ENCODE data around the gene MFSD6. TPM values are rescaled to one million over a fixed set of nuclear protein-coding genes. Genes with fewer than 3 reads are reported as not detected.

Gene MFSD6
- total RNA-seq, 2 donors from 2014 or later = 61.0 to 75.1 TPM

- no peak overlapping the region for H3K27ac ChIP-seq
- no peak overlapping the region for H3K4me3 ChIP-seq
- DNase-seq (ENCODE audit: low spot score) (no peak), ATAC-seq (ENCODE audit: insufficient number of reproducible peaks, low FRiP score, low read depth) (no peak)
- TF ChIP-seq CTCF (IDR thresholded peaks at IDR 0.05) = no peak
- no peaks in the 10 kb centered on the region for H3K9me3 ChIP-seq
- peaks cover 6 to 27% of the 10 kb centered on the region in 2 donors for H3K4me1 ChIP-seq (ENCODE audit: control insufficient read depth in 1 of 2, low read depth in 2 of 2)
- peaks cover 7% of the 10 kb centered on the region for H3K36me3 ChIP-seq
- H3K27me3 ChIP-seq (replicated peaks; ENCODE audit: insufficient read depth) = no peaks in the 10 kb centered on the region
Observed at GRCh38 chr2:190362894-190363293, 45.3 kb upstream of the MFSD6 start.

- Histone ChIP-seq H3K27me3 (replicated peaks; ENCODE audit: insufficient read depth) (no peaks in the 10 kb centered on the region), H3K9me3 (no peaks in the 10 kb centered on the region), H3K27ac (no peak overlapping the region), H3K36me3 (peaks cover 16% of the 10 kb centered on the region), H3K4me3 (no peak overlapping the region), H3K4me1 (ENCODE audit: control insufficient read depth in 1 of 2, low read depth in 2 of 2) (peaks cover 0 to under 1% of the 10 kb centered on the region in 2 donors)
- ATAC-seq (ENCODE audit: insufficient number of reproducible peaks, low FRiP score, low read depth) (no peak), DNase-seq (ENCODE audit: low spot score) (no peak)
- TF ChIP-seq CTCF (IDR thresholded peaks at IDR 0.05) = no peak
Observed at GRCh38 chr2:190365499-190366204, 42.5 kb upstream of the MFSD6 start.

- DNase-seq (ENCODE audit: low spot score) = no peak
- Histone ChIP-seq H3K27ac (no peak overlapping the region), H3K4me3 (no peak overlapping the region), H3K36me3 (peaks cover 20% of the 10 kb centered on the region), H3K4me1 (ENCODE audit: control insufficient read depth in 1 of 2, low read depth in 2 of 2) (peaks cover 0 to 2% of the 10 kb centered on the region in 2 donors), H3K27me3 (replicated peaks; ENCODE audit: insufficient read depth) (no peaks in the 10 kb centered on the region), H3K9me3 (no peaks in the 10 kb centered on the region)
- ATAC-seq (ENCODE audit: insufficient number of reproducible peaks, low FRiP score, low read depth) = no peak
- TF ChIP-seq CTCF (IDR thresholded peaks at IDR 0.05) = no peak
Observed at GRCh38 chr2:190366248-190366753, 41.9 kb upstream of the MFSD6 start.

GRCh38 chr2:190367091-190367490 is 41.1 kb upstream of the MFSD6 start:
- peaks cover 0 to 9% of the 10 kb centered on the region in 2 donors for H3K4me1 ChIP-seq (ENCODE audit: control insufficient read depth in 1 of 2, low read depth in 2 of 2)
- no peak overlapping the region for H3K4me3 ChIP-seq
- peaks cover 22% of the 10 kb centered on the region for H3K36me3 ChIP-seq
- no peak for DNase-seq (ENCODE audit: low spot score)
- no peak for ATAC-seq (ENCODE audit: insufficient number of reproducible peaks, low FRiP score, low read depth)
- no peak overlapping the region for H3K27ac ChIP-seq
- H3K27me3 ChIP-seq (replicated peaks; ENCODE audit: insufficient read depth) = no peaks in the 10 kb centered on the region
- H3K9me3 ChIP-seq = no peaks in the 10 kb centered on the region
- TF ChIP-seq CTCF (IDR thresholded peaks at IDR 0.05) = no peak

GRCh38 chr2:190369635-190370034 is 38.5 kb upstream of the MFSD6 start:
- H3K27ac ChIP-seq = no peak overlapping the region
- H3K4me1 ChIP-seq (ENCODE audit: control insufficient read depth in 1 of 2, low read depth in 2 of 2) = peaks cover 0 to 12% of the 10 kb centered on the region in 2 donors
- H3K27me3 ChIP-seq (replicated peaks; ENCODE audit: insufficient read depth) = no peaks in the 10 kb centered on the region
- H3K36me3 ChIP-seq = peaks cover 22% of the 10 kb centered on the region
- DNase-seq (ENCODE audit: low spot score) (no peak), ATAC-seq (ENCODE audit: insufficient number of reproducible peaks, low FRiP score, low read depth) (no peak)
- TF ChIP-seq CTCF (IDR thresholded peaks at IDR 0.05) = no peak
- H3K4me3 ChIP-seq = no peak overlapping the region
- H3K9me3 ChIP-seq = no peaks in the 10 kb centered on the region

Measured in thoracic aorta (tissue), 2 donors.